Kidney epithelial cell (primary cell): ENCODE results near the gene TNFRSF4. TPM values are rescaled to one million over a fixed set of nuclear protein-coding genes. Genes with fewer than 3 reads are reported as not detected.

Source experiments
- DNase-seq: peaks from one replicate; pipeline ENCODE4 v3.0.0-alpha.2; 2010; ENCODE audit warnings: low read depth
- H3K27me3 ChIP-seq: 2 replicates; pipeline ENCODE4 v1.6.0; 2011; ENCODE audit warnings: low read length; ENCODE audit not compliant: control insufficient read depth, insufficient read depth
- H3K36me3 ChIP-seq: 2 replicates; pipeline ENCODE4 v1.5.1; 2011; ENCODE audit warnings: low read length; ENCODE audit not compliant: control insufficient read depth, insufficient read depth
- H3K4me3 ChIP-seq: 2 replicates; pipeline ENCODE4 v1.5.1; 2011; ENCODE audit warnings: low read depth, mild to moderate bottlenecking, control low read depth, low read length
- CTCF ChIP-seq: IDR thresholded peaks from 2 replicates; pipeline ENCODE4 v1.5.1; 2011; ENCODE audit warnings: mild to moderate bottlenecking, moderate library complexity, low read length, control low read depth, inconsistent platforms; ENCODE audit not compliant: insufficient read depth, poor library complexity, severe bottlenecking
- total RNA-seq: library from RNA; depleted of rRNA; stranded (reverse); fragments of >200 nt; gene quantifications from 2 replicates; pipeline ENCODE4 v1.2.3, GENCODE V29; 2015

Gene TNFRSF4
- total RNA-seq, 1 donor from 2014 or later: 0.25 TPM

GRCh38 chr1:1239614-1240347, 25.8 kb upstream of the TNFRSF4 start:
- H3K36me3 ChIP-seq: no peaks in the 10 kb centered on the region
- no peak for TF ChIP-seq CTCF
- no peak overlapping the region for H3K4me3 ChIP-seq
- DNase-seq: no peak
- peaks cover 44% of the 10 kb centered on the region for H3K27me3 ChIP-seq

- no peak for TF ChIP-seq CTCF
- DNase-seq: no peak
- H3K27me3 ChIP-seq: peaks cover 41% of the 10 kb centered on the region
- no peak overlapping the region for H3K4me3 ChIP-seq
- H3K36me3 ChIP-seq: no peaks in the 10 kb centered on the region
Measured at GRCh38 chr1:1239227-1239613, 25.3 kb upstream of the TNFRSF4 start.

- DNase-seq: no peak
- peaks cover 36% of the 10 kb centered on the region for H3K27me3 ChIP-seq
- no peak overlapping the region for H3K4me3 ChIP-seq
- TF ChIP-seq CTCF: no peak
- H3K36me3 ChIP-seq: no peaks in the 10 kb centered on the region
Measured at GRCh38 chr1:1238702-1239178, 24.8 kb upstream of the TNFRSF4 start.

- Histone ChIP-seq H3K36me3 (peaks cover under 1% of the 10 kb centered on the region), H3K27me3 (peaks cover 32% of the 10 kb centered on the region), H3K4me3 (no peak overlapping the region)
- DNase-seq: no peak
- TF ChIP-seq CTCF: no peak
Measured at GRCh38 chr1:1237874-1238701, 24.1 kb upstream of the TNFRSF4 start.

- Histone ChIP-seq H3K36me3 (peaks cover 2% of the 10 kb centered on the region), H3K4me3 (no peak overlapping the region), H3K27me3 (peaks cover 27% of the 10 kb centered on the region)
- DNase-seq: no peak
- no peak for TF ChIP-seq CTCF
Measured at GRCh38 chr1:1236945-1237873, 23.3 kb upstream of the TNFRSF4 start.
